ENCODE results near the gene LMTK3. TPM values are rescaled to one million over a fixed set of nuclear protein-coding genes. Genes with fewer than 3 reads are reported as not detected.

LMTK3 gene
- polyA plus RNA-seq, 6 donors from 2014 or later, result not detected

Other genes with a start within 250 kb of the LMTK3 start
- under 1 TPM in 2 of 6 donors, not detected in 4; 0.29 to 0.41 TPM for gene ZNF114, start 241.8 kb downstream of the LMTK3 start, polyA plus RNA-seq (ENCODE audit: low read depth in 6 of 6)
- 100 to 1,000 TPM; 305 to 450 (median 425) TPM for gene EMP3, start 186.3 kb downstream of the LMTK3 start, polyA plus RNA-seq (ENCODE audit: low read depth in 6 of 6)
- gene TMEM143, start 147.9 kb downstream of the LMTK3 start, polyA plus RNA-seq (ENCODE audit: low read depth in 6 of 6), result 10 to 100 TPM in 1 of 6 donors, 1 to 10 TPM in 5; 3.9 to 12.1 (median 5.9) TPM
- not detected for gene SYNGR4, start 147.5 kb downstream of the LMTK3 start, polyA plus RNA-seq (ENCODE audit: low read depth in 6 of 6)
- gene KDELR1, start 120.3 kb downstream of the LMTK3 start, polyA plus RNA-seq (ENCODE audit: low read depth in 6 of 6), result 10 to 100 TPM; 24.5 to 32.1 (median 26.5) TPM
- not detected for gene GRIN2D, start 118.2 kb downstream of the LMTK3 start, polyA plus RNA-seq (ENCODE audit: low read depth in 6 of 6)
- 10 to 100 TPM; 27.8 to 44.8 (median 37.1) TPM for gene GRWD1, start 65.9 kb downstream of the LMTK3 start, polyA plus RNA-seq (ENCODE audit: low read depth in 6 of 6)
- gene KCNJ14, start 56.3 kb downstream of the LMTK3 start, polyA plus RNA-seq (ENCODE audit: low read depth in 6 of 6), result under 1 TPM in 5 of 6 donors, not detected in 1; 0.12 to 0.72 (median 0.24) TPM
- 10 to 100 TPM in 5 of 6 donors, 1 to 10 TPM in 1; 10.0 to 29.9 (median 20.3) TPM for gene CYTH2, start 42.5 kb downstream of the LMTK3 start, polyA plus RNA-seq (ENCODE audit: low read depth in 6 of 6)
- gene SULT2B1, start 40.3 kb upstream of the LMTK3 start, polyA plus RNA-seq (ENCODE audit: low read depth in 6 of 6), result not detected
- not detected for gene SPACA4, start 94.9 kb upstream of the LMTK3 start, polyA plus RNA-seq (ENCODE audit: low read depth in 6 of 6)
- gene FAM83E, start 103.2 kb upstream of the LMTK3 start, polyA plus RNA-seq (ENCODE audit: low read depth in 6 of 6), result under 1 TPM in 1 of 6 donors, not detected in 5; 0.18 TPM
- 1,000 to 10,000 TPM; 1,850 to 2,706 (median 2,170) TPM for gene RPL18, start 107.3 kb upstream of the LMTK3 start, polyA plus RNA-seq (ENCODE audit: low read depth in 6 of 6)
- gene SPHK2, start 107.7 kb upstream of the LMTK3 start, polyA plus RNA-seq (ENCODE audit: low read depth in 6 of 6), result 10 to 100 TPM in 4 of 6 donors, 1 to 10 TPM in 2; 5.6 to 16.5 (median 10.8) TPM
- 10 to 100 TPM; 27.6 to 73.8 (median 46.4) TPM for gene DBP, start 125.5 kb upstream of the LMTK3 start, polyA plus RNA-seq (ENCODE audit: low read depth in 6 of 6)
- gene CA11, start 134.4 kb upstream of the LMTK3 start, polyA plus RNA-seq (ENCODE audit: low read depth in 6 of 6), result 10 to 100 TPM in 3 of 6 donors, 1 to 10 TPM in 3; 2.8 to 15.2 (median 10.6) TPM
- not detected for gene NTN5, start 161.2 kb upstream of the LMTK3 start, polyA plus RNA-seq (ENCODE audit: low read depth in 6 of 6)
- under 1 TPM in 3 of 6 donors, not detected in 3; 0.11 to 0.26 (median 0.17) TPM for gene FUT2, start 184.1 kb upstream of the LMTK3 start, polyA plus RNA-seq (ENCODE audit: low read depth in 6 of 6)
- gene MAMSTR, start 207.9 kb upstream of the LMTK3 start, polyA plus RNA-seq (ENCODE audit: low read depth in 6 of 6), result under 1 TPM in 5 of 6 donors, not detected in 1; 0.21 to 0.70 (median 0.31) TPM
- under 1 TPM in 1 of 6 donors, not detected in 5; 0.48 TPM for gene RASIP1, start 228.8 kb upstream of the LMTK3 start, polyA plus RNA-seq (ENCODE audit: low read depth in 6 of 6)
- not detected for gene IZUMO1, start 235.1 kb upstream of the LMTK3 start, polyA plus RNA-seq (ENCODE audit: low read depth in 6 of 6)
- gene FUT1, start 240.8 kb upstream of the LMTK3 start, polyA plus RNA-seq (ENCODE audit: low read depth in 6 of 6), result not detected
- gene FGF21, start 243.7 kb upstream of the LMTK3 start, polyA plus RNA-seq (ENCODE audit: low read depth in 6 of 6), result not detected

Measured in naive B cell (primary cell).